Measurements from ENCODE around the gene PRTFDC1. TPM values are rescaled to one million over a fixed set of nuclear protein-coding genes. Genes with fewer than 3 reads are reported as not detected.

The PRTFDC1 gene
- total and polyA plus RNA-seq, 2 donors (not counting 3 experiments of a cell fraction or from before 2014, with no cell fraction given), result 22.0 to 27.0 TPM

GRCh38 chr10:24938525-24938924 lies 13.9 kb downstream of the PRTFDC1 start:
- BruUV-seq (replicated peaks), result no TSS peak
- POLR2A ChIA-PET, result no interaction called here
- no peak for TF ChIP-seq MAX (IDR thresholded peaks at IDR 0.05; ENCODE audit: insufficient read depth, insufficient read length)
- no peak for TF ChIP-seq JUN (IDR thresholded peaks at IDR 0.05; ENCODE audit: borderline replicate concordance, insufficient read depth, insufficient read length, low read depth)
- TF ChIP-seq EZH2 (IDR thresholded peaks at IDR 0.05; ENCODE audit: borderline replicate concordance, low read depth, low read length, severe bottlenecking), result no peak
- no peak for TF ChIP-seq FOS (IDR thresholded peaks at IDR 0.05; ENCODE audit: borderline replicate concordance, insufficient read depth, low read length)
- TF ChIP-seq POLR2AphosphoS5 (IDR thresholded peaks at IDR 0.05; ENCODE audit: insufficient read depth, low read depth, low read length), result no peak
- no peak for TF ChIP-seq MYC (IDR thresholded peaks at IDR 0.05; ENCODE audit: low read depth, low read length)
- TF ChIP-seq POLR2A (IDR thresholded peaks at IDR 0.05; ENCODE audit: low read depth, low read length), result no peak

GRCh38 chr10:24938076-24938475 lies 14.3 kb downstream of the PRTFDC1 start:
- Histone ChIP-seq H3K9ac (replicated peaks; ENCODE audit: extremely low read depth, insufficient read depth, low read length) (no peak overlapping the region), H3K9me3 (replicated peaks; ENCODE audit: control insufficient read depth, insufficient read depth, low read length) (no peaks in the 10 kb centered on the region), H3K4me1 (ENCODE audit: control insufficient read depth, extremely low read depth, insufficient read depth, low read length) (no peaks in the 10 kb centered on the region), H3K27ac (ENCODE audit: insufficient read depth, low read depth, low read length) (no peak overlapping the region), H3K36me3 (ENCODE audit: control insufficient read depth in 2 of 2, extremely low read depth in 1 of 2, insufficient read depth in 2 of 2, low read length in 2 of 2) (no peaks in the 10 kb centered on the region), H3K9me1 (replicated peaks; ENCODE audit: control insufficient read depth, extremely low read depth, insufficient read depth, low read length) (no peaks in the 10 kb centered on the region), H3K27me3 (ENCODE audit: control insufficient read depth in 2 of 2, insufficient read depth in 2 of 2, low read length in 2 of 2) (no peaks in the 10 kb centered on the region), H3K4me2 (ENCODE audit: insufficient read depth, low read length) (no peak overlapping the region), H2AFZ (ENCODE audit: low read depth, low read length) (no peak overlapping the region), H4K20me1 (replicated peaks; ENCODE audit: control insufficient read depth, extremely low read depth, insufficient read depth, low read length) (no peaks in the 10 kb centered on the region), H3K79me2 (ENCODE audit: control insufficient read depth, insufficient read depth, low read length) (no peaks in the 10 kb centered on the region), H3K4me3 (replicated peaks in 1 of 3; ENCODE audit: insufficient read depth in 1 of 3, low read depth in 1 of 3, low read length in 3 of 3) (no peak overlapping the region)
- dilution Hi-C loops (cut with MboI; ENCODE audit: extremely low pct_ligation_motif_present, low sequenced_read_pairs), result no loop called here
- ChIA-PET CTCF (no interaction called here), POLR2A (no interaction called here)
- intact Hi-C loops (cut with micrococcal nuclease), result no loop called here
- no TSS peak for BruUV-seq (replicated peaks)
- no peak for DNase-seq (ENCODE audit: low read depth, low spot score)
- TF ChIP-seq MYC (IDR thresholded peaks at IDR 0.05; ENCODE audit: low read depth, low read length) (no peak), JUN (IDR thresholded peaks at IDR 0.05; ENCODE audit: borderline replicate concordance, insufficient read depth, insufficient read length, low read depth) (no peak), CTCF (IDR thresholded peaks at IDR 0.05; ENCODE audit: extremely low read depth in 1 of 2, insufficient read depth in 1 of 2, low read depth in 1 of 2, low read length in 2 of 2) (no peak), EZH2 (IDR thresholded peaks at IDR 0.05; ENCODE audit: borderline replicate concordance, low read depth, low read length, severe bottlenecking) (no peak), FOS (IDR thresholded peaks at IDR 0.05; ENCODE audit: borderline replicate concordance, insufficient read depth, low read length) (no peak), GATA2 (IDR thresholded peaks at IDR 0.05; ENCODE audit: insufficient read depth, insufficient read length, low read depth, low read length) (no peak), POLR2A (IDR thresholded peaks at IDR 0.05; ENCODE audit: low read depth, low read length) (no peak), POLR2AphosphoS5 (IDR thresholded peaks at IDR 0.05; ENCODE audit: insufficient read depth, low read depth, low read length) (no peak), MAX (IDR thresholded peaks at IDR 0.05; ENCODE audit: insufficient read depth, insufficient read length) (no peak)
- FAIRE-seq, result no peak

More at GRCh38 chr10:24938525-24938924, 13.9 kb downstream of the PRTFDC1 start:
- H4K20me1 ChIP-seq (replicated peaks; ENCODE audit: control insufficient read depth, extremely low read depth, insufficient read depth, low read length), result no peaks in the 10 kb centered on the region
- H2AFZ ChIP-seq (ENCODE audit: low read depth, low read length), result no peak overlapping the region
- intact Hi-C loops (cut with micrococcal nuclease), result no loop called here
- H3K4me1 ChIP-seq (ENCODE audit: control insufficient read depth, extremely low read depth, insufficient read depth, low read length), result no peaks in the 10 kb centered on the region
- dilution Hi-C loops (cut with MboI; ENCODE audit: extremely low pct_ligation_motif_present, low sequenced_read_pairs), result no loop called here
- H3K9me1 ChIP-seq (replicated peaks; ENCODE audit: control insufficient read depth, extremely low read depth, insufficient read depth, low read length), result no peaks in the 10 kb centered on the region
- H3K79me2 ChIP-seq (ENCODE audit: control insufficient read depth, insufficient read depth, low read length), result no peaks in the 10 kb centered on the region
- FAIRE-seq (no peak), DNase-seq (ENCODE audit: low read depth, low spot score) (no peak)
- no peak overlapping the region for H3K9ac ChIP-seq (replicated peaks; ENCODE audit: extremely low read depth, insufficient read depth, low read length)
- CTCF ChIA-PET, result no interaction called here
- H3K27ac ChIP-seq (ENCODE audit: insufficient read depth, low read depth, low read length), result no peak overlapping the region
- no peak overlapping the region for H3K4me2 ChIP-seq (ENCODE audit: insufficient read depth, low read length)
- no peak overlapping the region for H3K4me3 ChIP-seq (replicated peaks in 1 of 3; ENCODE audit: insufficient read depth in 1 of 3, low read depth in 1 of 3, low read length in 3 of 3)
- no peaks in the 10 kb centered on the region for H3K9me3 ChIP-seq (replicated peaks; ENCODE audit: control insufficient read depth, insufficient read depth, low read length)
- H3K36me3 ChIP-seq (ENCODE audit: control insufficient read depth in 2 of 2, extremely low read depth in 1 of 2, insufficient read depth in 2 of 2, low read length in 2 of 2), result no peaks in the 10 kb centered on the region
- H3K27me3 ChIP-seq (ENCODE audit: control insufficient read depth in 2 of 2, insufficient read depth in 2 of 2, low read length in 2 of 2), result no peaks in the 10 kb centered on the region

Measured in endothelial cell of umbilical vein (primary cell).